ENCODE data around the gene PDS5B.

DNA sequence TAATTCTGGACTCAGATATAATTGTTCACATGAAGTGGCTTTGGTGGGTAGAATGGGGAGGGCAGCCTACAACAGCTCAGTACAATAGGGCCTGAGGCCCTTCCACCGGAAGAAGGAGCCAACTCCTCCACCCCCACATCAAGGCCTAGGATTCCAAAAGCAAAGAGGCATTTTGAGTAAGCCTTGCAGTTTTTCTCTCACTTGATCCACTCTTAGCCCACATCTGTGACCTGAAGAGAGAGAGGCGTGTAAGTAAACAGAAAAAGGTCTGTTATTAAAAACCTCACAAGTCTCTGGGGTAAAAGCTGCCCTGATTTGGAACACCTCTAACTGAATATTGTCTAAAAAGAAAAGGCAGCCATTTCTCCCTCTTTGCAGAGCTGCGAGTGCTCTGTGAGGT, 215.9 kb downstream of the PDS5B start:
- TF ChIP-seq, protein P1, sequence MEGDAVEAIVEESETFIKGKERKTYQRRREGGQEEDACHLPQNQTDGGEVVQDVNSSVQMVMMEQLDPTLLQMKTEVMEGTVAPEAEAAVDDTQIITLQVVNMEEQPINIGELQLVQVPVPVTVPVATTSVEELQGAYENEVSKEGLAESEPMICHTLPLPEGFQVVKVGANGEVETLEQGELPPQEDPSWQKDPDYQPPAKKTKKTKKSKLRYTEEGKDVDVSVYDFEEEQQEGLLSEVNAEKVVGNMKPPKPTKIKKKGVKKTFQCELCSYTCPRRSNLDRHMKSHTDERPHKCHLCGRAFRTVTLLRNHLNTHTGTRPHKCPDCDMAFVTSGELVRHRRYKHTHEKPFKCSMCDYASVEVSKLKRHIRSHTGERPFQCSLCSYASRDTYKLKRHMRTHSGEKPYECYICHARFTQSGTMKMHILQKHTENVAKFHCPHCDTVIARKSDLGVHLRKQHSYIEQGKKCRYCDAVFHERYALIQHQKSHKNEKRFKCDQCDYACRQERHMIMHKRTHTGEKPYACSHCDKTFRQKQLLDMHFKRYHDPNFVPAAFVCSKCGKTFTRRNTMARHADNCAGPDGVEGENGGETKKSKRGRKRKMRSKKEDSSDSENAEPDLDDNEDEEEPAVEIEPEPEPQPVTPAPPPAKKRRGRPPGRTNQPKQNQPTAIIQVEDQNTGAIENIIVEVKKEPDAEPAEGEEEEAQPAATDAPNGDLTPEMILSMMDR (IDR thresholded peaks at IDR 0.05) = no peak
- no peak for TF ChIP-seq ZFX (IDR thresholded peaks at IDR 0.05; ENCODE audit: borderline replicate concordance)

Measured in 22Rv1 (cell line).